Effector memory CD8-positive, alpha-beta T cell (primary cell): Measurements from ENCODE around the gene C17orf100.
"Not testable (repeated sequence)": the region's sequence is repeated elsewhere in the genome, so short reads cannot be mapped to it uniquely, and the experiment has no call there.

ENCODE experiments used
- ATAC-seq: fragments of 150-1000 bp; cut with Tn5 transposase; replicated peaks from 2 replicates; pipeline ENCODE4 v1.10.0; 2021; ENCODE audit warnings: mild to moderate bottlenecking, moderate library complexity
- DNase-seq, 3 experiments: peaks; one replicate each; pipeline ENCODE4 v3.0.0; 2021
- H3K27ac Mint-ChIP-seq, 2 donors: one replicate each; pipeline ENCODE4 v1.8.0; 2022; ENCODE audit warnings: mild to moderate bottlenecking in 2 of 2, mixed read lengths in 2 of 2, moderate library complexity in 2 of 2
- H3K27me3 Mint-ChIP-seq, 2 donors: one replicate each; pipeline ENCODE4 v1.8.0; 2022; ENCODE audit warnings: mixed read lengths in 2 of 2
- H3K36me3 Mint-ChIP-seq: one replicate; pipeline ENCODE4 v1.8.0; 2022; ENCODE audit warnings: mild to moderate bottlenecking, moderate library complexity, mixed read lengths; ENCODE audit not compliant: insufficient read depth
- H3K4me1 Mint-ChIP-seq, 2 donors: one replicate each; pipeline ENCODE4 v1.8.0; 2022; ENCODE audit warnings: low read depth in 2 of 2, mixed read lengths in 2 of 2
- H3K4me3 Mint-ChIP-seq, 2 donors: one replicate each; pipeline ENCODE4 v1.8.0; 2022; ENCODE audit warnings: mild to moderate bottlenecking in 2 of 2, mixed read lengths in 2 of 2, moderate library complexity in 2 of 2
- H3K9me3 Mint-ChIP-seq, 2 donors: one replicate each; pipeline ENCODE4 v1.8.0; 2022; ENCODE audit warnings: mixed read lengths in 2 of 2

C17orf100 gene

DNA sequence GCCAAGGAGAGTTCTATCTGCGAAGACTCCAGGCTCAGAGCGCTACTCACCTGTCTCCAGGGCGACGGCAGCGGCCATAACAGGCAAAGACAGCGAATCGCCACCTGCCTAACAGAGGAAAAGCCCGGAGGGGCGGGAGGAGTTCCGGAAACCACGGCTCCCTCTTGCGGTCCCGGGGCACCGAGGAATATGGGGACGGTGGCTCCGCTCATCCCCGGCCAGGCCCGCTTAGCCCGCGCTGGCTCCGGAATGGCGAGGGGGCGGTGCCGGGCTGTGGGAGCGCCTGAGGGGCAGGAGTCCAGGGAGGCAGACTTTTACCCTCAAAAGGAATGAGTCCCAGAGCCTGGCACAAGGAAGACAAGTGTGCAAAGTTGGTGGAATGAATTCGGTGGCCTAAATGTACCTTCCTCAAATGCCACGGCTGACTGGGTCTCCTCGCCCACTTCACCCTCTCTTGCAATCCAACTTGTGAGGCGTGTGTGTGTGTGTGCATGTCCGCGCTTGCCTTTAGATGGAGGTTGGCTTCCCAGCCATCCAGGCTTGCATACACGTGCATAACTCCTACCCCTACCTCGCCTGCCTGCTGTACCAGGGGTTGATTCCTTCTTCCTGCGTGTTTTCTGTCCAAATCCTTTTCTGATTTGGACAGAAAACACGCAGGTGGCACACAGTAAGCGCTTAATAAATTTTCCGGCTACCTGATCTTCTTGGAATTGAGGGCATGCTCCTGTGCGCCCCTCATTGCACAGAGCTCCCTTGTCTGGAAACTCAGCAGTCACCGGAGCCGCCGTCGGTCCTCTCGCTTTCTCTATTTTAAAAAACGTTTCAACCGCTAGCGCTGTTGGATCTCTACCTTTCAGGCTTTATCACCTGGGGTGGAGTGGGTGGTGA, 3.5 kb downstream of the C17orf100 start:
- DNase-seq (no peak), ATAC-seq (no peak)
- Mint-ChIP-seq H3K9me3 (no peaks in the 10 kb centered on the region), H3K27me3 (peaks cover 0 to 5% of the 10 kb centered on the region in 2 donors), H3K4me3 (peak overlapping the region in 1 of 2 donors; percentile 46), H3K4me1 (peaks cover 32 to 33% of the 10 kb centered on the region in 2 donors), H3K27ac (no peak overlapping the region), H3K36me3 (peaks cover 19% of the 10 kb centered on the region)

GRCh38 chr17:6655732-6656361, 4.3 kb downstream of the C17orf100 start:
- Mint-ChIP-seq H3K4me3 (peak overlapping the region; percentile 63 to 74), H3K27me3 (peaks cover 0 to 13% of the 10 kb centered on the region in 2 donors), H3K27ac (peak overlapping the region in 1 of 2 donors; percentile 77), H3K36me3 (peaks cover 13% of the 10 kb centered on the region), H3K4me1 (peaks cover 32 to 33% of the 10 kb centered on the region in 2 donors)
- ATAC-seq, H3K9me3 Mint-ChIP-seq, DNase-seq: not testable (repeated sequence)

- Mint-ChIP-seq H3K27ac (peak overlapping the region; percentile 89 to 93), H3K4me1 (peaks cover 31 to 33% of the 10 kb centered on the region in 2 donors), H3K4me3 (peak overlapping the region; percentile 90 to 91), H3K27me3 (peaks cover 0 to 13% of the 10 kb centered on the region in 2 donors)
- H3K36me3 Mint-ChIP-seq, H3K9me3 Mint-ChIP-seq: not testable (repeated sequence)
- DNase-seq (peak; percentile 28 to 39 (median 34)), ATAC-seq (peak; percentile 92)
Observed at GRCh38 chr17:6656797-6657632, 5.5 kb downstream of the C17orf100 start.

DNA sequence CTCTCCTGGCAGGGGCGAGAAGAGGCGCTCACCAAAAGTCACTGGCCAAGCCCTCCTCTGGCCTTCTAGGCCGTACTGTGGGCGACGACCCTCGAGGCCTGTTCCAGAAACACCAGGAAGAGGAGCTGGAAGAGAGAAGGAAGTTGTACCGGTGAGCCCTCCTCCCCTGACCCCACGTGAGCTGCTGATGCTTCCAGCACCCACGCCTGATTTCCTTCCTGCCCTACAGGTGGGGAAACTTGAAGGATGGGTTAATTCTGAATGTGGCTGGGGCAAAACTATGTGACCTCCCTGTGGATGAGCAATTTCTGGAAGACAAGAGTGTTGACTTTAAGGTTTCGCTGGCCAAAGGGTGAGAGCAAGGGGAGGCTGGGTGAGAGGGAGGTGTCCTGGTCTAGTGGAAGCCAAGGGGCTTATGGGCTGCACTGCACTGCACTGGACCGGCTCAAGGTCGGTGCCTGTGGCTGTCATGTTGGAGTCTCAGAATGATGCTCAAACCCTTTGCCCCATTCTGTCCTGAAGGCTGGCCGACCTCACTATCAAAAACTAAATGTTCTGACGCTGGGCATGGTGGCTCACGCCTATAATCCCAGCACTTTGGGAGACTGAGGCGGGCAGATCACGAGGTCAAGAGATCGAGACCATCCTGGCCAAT, 6.2 kb downstream of the C17orf100 start:
- Mint-ChIP-seq H3K4me3 (peak overlapping the region; percentile 90 to 91), H3K36me3 (peaks cover 4% of the 10 kb centered on the region), H3K27me3 (peaks cover 0 to 13% of the 10 kb centered on the region in 2 donors), H3K9me3 (no peaks in the 10 kb centered on the region), H3K4me1 (peaks cover 27% of the 10 kb centered on the region in 2 donors), H3K27ac (peak overlapping the region; percentile 89 to 93)
- ATAC-seq (no peak), DNase-seq (no peak)

DNA sequence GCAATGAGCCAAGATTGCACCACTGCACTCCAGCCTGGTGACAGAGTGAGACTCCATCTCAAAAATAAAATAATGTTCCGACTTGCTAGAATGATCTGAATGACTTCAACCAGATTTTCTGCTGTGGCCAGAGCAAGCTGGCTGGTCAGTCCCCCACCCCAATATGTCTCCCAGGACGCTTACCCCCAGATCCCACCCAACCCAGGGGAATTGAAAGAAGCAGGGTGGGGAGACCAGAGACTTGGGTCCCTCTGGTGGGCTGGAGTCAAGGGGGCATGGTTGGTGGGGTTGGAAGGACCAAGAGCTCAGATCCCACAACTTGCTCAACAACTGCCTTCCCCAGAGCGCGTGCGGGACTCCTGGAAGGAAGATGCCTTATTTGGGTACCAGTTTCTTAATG, 6.8 kb downstream of the C17orf100 start:
- Mint-ChIP-seq H3K27me3 (peaks cover 0 to 13% of the 10 kb centered on the region in 2 donors), H3K4me3 (peak overlapping the region in 1 of 2 donors; percentile 5), H3K27ac (peak overlapping the region in 1 of 2 donors; percentile 52), H3K4me1 (peaks cover 23 to 25% of the 10 kb centered on the region in 2 donors)
- not testable (repeated sequence) for DNase-seq, ATAC-seq, H3K36me3 Mint-ChIP-seq, H3K9me3 Mint-ChIP-seq

- H3K4me1 Mint-ChIP-seq: peaks cover 20 to 21% of the 10 kb centered on the region in 2 donors
- DNase-seq (no peak), ATAC-seq (no peak)
- H3K9me3 Mint-ChIP-seq: no peaks in the 10 kb centered on the region
- H3K27ac Mint-ChIP-seq: no peak overlapping the region
- H3K4me3 Mint-ChIP-seq: no peak overlapping the region
- H3K36me3 Mint-ChIP-seq: peaks cover 4% of the 10 kb centered on the region
- peaks cover 0 to 13% of the 10 kb centered on the region in 2 donors for H3K27me3 Mint-ChIP-seq
Observed at GRCh38 chr17:6660101-6660500, 8.5 kb downstream of the C17orf100 start.

DNA sequence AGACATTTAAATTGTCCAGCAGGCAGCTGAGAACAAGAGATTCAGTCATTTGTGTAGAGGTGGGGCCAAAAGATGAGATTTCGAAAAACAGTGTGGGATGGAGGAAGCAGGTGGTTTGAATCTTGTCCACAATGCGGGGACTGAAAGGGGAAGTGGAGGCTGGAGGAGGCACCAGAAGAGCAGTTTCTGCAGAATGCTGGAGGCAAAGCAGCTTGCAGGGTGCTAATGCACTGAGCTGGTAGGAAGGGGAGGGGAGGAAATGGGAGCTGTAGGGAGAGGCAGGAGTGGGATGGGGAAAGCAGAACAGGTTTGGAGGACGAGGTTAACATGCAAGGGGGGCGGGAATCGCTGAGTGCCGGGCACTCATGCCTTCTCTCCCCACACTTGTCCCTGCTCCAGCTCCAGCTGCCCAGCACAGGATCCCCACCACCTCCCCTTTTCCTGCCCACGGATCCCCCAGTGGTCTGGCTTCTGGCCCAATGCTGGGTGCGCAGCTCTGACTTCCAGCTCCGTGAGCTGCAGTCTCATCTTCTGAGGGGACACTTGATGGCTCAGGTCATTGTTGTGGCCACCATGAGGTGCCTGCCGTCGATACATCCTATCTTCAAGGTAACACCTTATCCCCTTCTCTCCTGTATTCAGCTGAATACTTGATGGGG, 9.4 kb downstream of the C17orf100 start:
- H3K9me3 Mint-ChIP-seq: no peaks in the 10 kb centered on the region
- no peak for DNase-seq
- peaks cover 4% of the 10 kb centered on the region for H3K36me3 Mint-ChIP-seq
- ATAC-seq: no peak
- H3K4me3 Mint-ChIP-seq: peak overlapping the region in 1 of 2 donors; percentile 3
- peaks cover 0 to 13% of the 10 kb centered on the region in 2 donors for H3K27me3 Mint-ChIP-seq
- H3K27ac Mint-ChIP-seq: peak overlapping the region; percentile 2 to 5
- H3K4me1 Mint-ChIP-seq: peaks cover 20 to 21% of the 10 kb centered on the region in 2 donors

- H3K4me1 Mint-ChIP-seq: peaks cover 21 to 24% of the 10 kb centered on the region in 2 donors
- H3K4me3 Mint-ChIP-seq: no peak overlapping the region
- no peak for ATAC-seq
- no peak overlapping the region for H3K27ac Mint-ChIP-seq
- H3K27me3 Mint-ChIP-seq: peaks cover 0 to 13% of the 10 kb centered on the region in 2 donors
- H3K9me3 Mint-ChIP-seq: no peaks in the 10 kb centered on the region
- DNase-seq: no peak
- H3K36me3 Mint-ChIP-seq: peaks cover 4% of the 10 kb centered on the region
Observed at GRCh38 chr17:6661464-6661848, 9.9 kb downstream of the C17orf100 start.

GRCh38 chr17:6663200-6663599, 11.6 kb downstream of the C17orf100 start:
- peaks cover 11 to 15% of the 10 kb centered on the region in 2 donors for H3K4me1 Mint-ChIP-seq

DNA sequence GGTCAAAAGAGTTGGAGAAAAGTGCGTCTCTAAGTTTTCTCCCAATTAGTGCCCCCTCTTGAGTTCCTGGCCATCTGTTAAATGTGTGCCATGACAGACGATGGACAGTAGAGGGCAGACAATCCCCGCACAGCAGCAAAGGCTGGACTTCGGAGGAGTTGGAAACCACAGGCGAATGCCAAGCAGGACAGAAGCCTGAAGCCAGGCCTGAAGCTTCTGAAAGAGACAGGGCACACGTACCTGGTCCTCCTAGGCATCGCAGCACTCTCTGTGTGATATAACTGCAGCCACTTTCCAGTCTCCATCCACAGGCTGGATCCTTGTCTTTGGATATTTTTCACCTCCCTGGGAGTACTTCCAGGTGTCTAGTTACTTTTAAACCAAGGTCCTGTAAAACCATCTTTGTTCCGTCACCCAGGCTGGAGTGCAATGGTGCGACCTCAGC, 14.5 kb downstream of the C17orf100 start:
- Mint-ChIP-seq H3K27ac (no peak overlapping the region), H3K27me3 (no peaks in the 10 kb centered on the region), H3K36me3 (no peaks in the 10 kb centered on the region), H3K4me1 (peaks cover 3 to 9% of the 10 kb centered on the region in 2 donors), H3K4me3 (no peak overlapping the region), H3K9me3 (no peaks in the 10 kb centered on the region)
- ATAC-seq (peak; percentile 74), DNase-seq (peak; percentile 25 to 30 (median 27))

More at GRCh38 chr17:6663200-6663599, 11.6 kb downstream of the C17orf100 start:
- not testable (repeated sequence) for H3K27ac Mint-ChIP-seq, H3K9me3 Mint-ChIP-seq, ATAC-seq, H3K4me3 Mint-ChIP-seq, DNase-seq, H3K36me3 Mint-ChIP-seq
- peaks cover 0 to 13% of the 10 kb centered on the region in 2 donors for H3K27me3 Mint-ChIP-seq

DNA sequence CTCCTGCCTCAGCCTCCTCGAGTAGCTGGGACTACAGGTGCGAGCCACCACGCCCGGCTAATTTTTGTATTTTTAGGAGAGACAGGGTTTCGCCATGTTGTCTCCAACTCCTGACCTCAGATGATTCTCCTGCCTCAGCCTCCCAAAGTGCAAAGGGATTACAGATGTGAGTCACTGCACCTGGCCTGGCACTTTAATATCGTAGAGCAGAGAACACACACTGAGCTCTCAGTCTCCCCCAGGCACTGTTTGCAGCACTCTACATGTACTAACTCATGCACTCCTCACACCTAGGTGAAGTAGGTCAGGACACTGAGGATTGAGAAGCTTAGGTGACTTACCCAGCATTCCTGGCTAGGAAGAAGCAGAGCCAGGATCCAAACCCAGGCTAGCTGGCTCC, 15.0 kb downstream of the C17orf100 start:
- H3K9me3 Mint-ChIP-seq: no peaks in the 10 kb centered on the region
- H3K27ac Mint-ChIP-seq: no peak overlapping the region
- no peaks in the 10 kb centered on the region for H3K36me3 Mint-ChIP-seq
- H3K4me3 Mint-ChIP-seq: no peak overlapping the region
- ATAC-seq (no peak), DNase-seq (no peak)
- H3K27me3 Mint-ChIP-seq: no peaks in the 10 kb centered on the region
- H3K4me1 Mint-ChIP-seq: peaks cover 3 to 7% of the 10 kb centered on the region in 2 donors

- H3K9me3 Mint-ChIP-seq: no peaks in the 10 kb centered on the region
- H3K36me3 Mint-ChIP-seq: no peaks in the 10 kb centered on the region
- no peaks in the 10 kb centered on the region for H3K27me3 Mint-ChIP-seq
- no peak overlapping the region for H3K4me3 Mint-ChIP-seq
- no peak overlapping the region for H3K27ac Mint-ChIP-seq
- DNase-seq (no peak), ATAC-seq (no peak)
- H3K4me1 Mint-ChIP-seq: peaks cover 3 to 7% of the 10 kb centered on the region in 2 donors
Observed at GRCh38 chr17:6667516-6667915, 16.0 kb downstream of the C17orf100 start.
